ENCODE data around the gene FOXJ3.
"Not testable (repeated sequence)": the region's sequence is repeated elsewhere in the genome, so short reads cannot be mapped to it uniquely, and the experiment has no call there.

FOXJ3 gene

GRCh38 chr1:42258218-42258617, 76.8 kb downstream of the FOXJ3 start:
- DNase-seq, result no peak

- DNase-seq, result no peak
Measured at GRCh38 chr1:42251042-42251441, 84.0 kb downstream of the FOXJ3 start.

GRCh38 chr1:42250164-42250563, 84.9 kb downstream of the FOXJ3 start:
- no peak for DNase-seq

DNA sequence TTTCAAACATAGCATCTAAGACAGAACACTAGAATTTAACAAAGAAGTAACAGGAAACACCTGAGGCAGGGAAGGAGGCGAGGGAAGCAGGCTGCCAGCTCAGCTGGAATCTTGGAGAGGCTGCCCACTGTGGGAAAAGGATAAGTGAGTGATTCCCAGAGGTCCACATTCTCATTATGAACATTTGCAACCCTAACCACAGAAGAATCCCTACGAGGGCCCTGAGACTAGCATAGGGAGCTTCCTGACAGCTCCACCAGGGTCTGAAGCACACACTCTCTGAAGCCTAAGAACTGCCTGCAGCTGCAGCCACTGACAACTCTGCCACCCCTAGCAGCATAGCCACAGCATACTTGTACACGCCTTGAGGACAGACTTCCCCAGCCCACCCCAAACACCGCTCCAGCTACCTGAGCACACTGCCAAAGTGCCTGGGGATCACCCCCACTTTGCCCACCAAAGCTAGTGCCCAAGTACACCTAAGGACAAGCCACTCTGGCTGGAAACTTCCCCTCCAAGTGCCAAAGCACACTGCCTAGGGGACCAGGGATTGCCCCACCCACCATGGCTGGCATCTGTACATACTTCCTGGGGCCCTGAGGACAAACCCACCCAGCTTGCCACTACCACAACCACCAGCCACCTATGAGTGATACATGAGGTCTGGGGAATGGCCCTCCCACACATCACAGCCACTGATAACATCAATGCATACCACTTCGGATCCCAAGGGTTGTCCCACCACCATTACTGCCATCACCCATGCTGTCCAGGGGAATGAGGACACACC, 93.9 kb downstream of the FOXJ3 start:
- no peak for DNase-seq

GRCh38 chr1:42239555-42239954, 95.5 kb downstream of the FOXJ3 start:
- no peak for DNase-seq

DNA sequence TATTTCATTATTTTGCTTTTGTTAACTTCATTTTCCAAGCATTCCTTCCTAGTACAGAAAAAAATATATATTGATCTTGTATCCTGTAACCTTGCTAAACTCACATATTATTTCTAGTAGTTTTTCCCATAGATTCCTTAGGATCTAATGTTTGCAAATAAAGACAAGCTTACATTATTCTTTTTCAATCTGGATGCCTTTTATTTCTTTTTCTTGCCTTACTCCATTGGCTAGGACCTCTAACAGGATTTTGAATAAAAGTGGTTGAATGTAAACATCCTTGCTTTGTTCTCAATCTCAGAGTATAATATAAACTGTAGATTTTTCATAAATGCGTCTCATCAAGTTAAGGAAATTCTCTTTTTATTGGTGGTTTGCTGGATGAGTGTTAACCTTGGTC, 96.0 kb downstream of the FOXJ3 start:
- DNase-seq, result no peak

DNA sequence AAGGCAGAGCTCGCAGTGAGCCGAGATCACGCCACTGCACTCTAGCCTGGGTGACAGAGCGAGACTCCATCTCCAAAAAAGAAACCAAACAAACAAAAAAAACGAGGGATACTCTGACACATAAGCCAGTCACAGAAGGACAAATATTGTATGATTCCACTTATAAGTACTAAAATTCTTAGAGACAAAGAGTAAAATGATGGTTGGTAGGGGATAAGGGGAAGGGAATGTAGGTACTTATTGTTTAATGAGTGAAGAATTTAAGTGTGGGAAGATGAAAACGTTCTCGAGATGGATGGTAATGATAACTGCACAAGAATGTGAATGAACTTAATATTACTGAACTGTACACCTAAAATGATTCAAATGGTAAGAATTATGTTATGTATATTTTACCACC, 103.8 kb downstream of the FOXJ3 start:
- DNase-seq, result no peak

GRCh38 chr1:42228938-42229337, 106.1 kb downstream of the FOXJ3 start:
- DNase-seq, result no peak

GRCh38 chr1:42223036-42223435, 112.0 kb downstream of the FOXJ3 start:
- no peak for DNase-seq

DNA sequence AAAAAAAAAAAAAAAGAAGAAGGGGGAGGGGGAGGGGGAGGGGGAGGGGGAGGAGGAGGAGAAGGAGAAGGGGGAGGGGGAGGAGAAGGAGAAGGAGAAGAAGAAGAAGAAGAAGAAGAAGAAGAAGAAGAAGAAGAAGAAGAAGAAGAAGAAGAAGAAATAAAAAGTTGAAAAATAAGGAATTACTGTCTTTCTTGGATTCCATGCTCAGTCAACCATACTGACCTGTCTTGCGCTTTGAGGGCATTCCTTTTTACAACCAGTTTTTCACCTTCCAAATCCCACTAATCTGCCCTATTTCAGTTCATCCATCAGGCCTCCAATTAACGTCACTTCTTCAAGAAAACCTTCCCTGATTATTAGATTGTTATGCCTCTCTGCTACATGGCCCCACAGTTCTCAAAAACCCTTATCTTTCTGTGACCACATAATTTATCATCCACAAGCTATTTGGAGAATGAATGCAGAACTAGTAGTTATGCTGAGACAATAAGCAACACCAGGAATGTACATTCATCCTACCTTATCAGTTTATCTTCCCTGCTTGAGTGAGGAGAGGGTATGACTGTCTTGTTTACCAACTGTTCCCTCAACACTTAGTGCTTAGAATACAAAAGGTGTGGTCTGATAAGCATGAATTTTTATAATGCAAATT, 113.0 kb downstream of the FOXJ3 start:
- DNase-seq, result no peak

- DNase-seq, result no peak
Measured at GRCh38 chr1:42221456-42221855, 113.6 kb downstream of the FOXJ3 start.

DNA sequence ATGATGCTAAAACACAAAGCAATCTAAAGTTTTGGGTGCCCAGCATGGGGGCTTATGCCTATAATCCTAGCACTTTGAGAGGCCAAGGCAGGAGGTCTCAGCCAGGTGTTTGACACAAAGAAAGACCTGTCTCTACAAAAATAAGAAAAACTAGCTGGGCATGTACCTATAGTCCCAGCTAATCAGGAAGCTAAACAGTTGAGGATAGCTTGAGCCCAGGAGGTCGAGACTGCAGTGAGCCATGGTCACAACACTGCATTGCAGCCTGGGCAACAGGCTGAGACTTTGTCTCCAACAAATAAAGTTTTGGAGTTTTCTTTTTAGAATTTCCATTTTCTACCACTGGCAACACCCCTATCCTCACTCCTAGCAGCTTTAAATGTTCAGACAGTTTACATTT, 115.4 kb downstream of the FOXJ3 start:
- no peak for DNase-seq

- no peak for DNase-seq
Measured at GRCh38 chr1:42214447-42214871, 120.6 kb downstream of the FOXJ3 start.

DNA sequence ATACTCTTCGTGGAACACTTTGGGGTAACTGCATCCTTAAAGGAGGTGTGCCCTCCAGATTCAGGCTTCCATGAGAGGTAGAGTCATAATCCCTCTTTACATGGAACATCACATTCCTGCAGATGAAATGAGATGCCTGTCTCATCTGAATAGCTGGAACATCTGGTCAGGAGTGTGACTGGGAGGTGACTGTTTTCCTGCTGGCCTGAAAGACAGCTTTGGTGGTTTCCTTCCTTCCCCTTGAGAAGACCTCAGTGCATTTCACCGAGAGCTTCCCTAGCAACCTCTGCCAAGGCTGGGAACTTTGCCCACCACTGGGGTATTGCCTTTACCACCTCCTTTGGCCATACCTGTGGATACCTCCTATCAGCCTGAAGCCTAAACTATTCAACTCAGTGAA, 123.8 kb downstream of the FOXJ3 start:
- no peak for DNase-seq

GRCh38 chr1:42210421-42211133, 124.5 kb downstream of the FOXJ3 start:
- no peak for DNase-seq

GRCh38 chr1:42209526-42210251, 125.3 kb downstream of the FOXJ3 start:
- no peak for DNase-seq

GRCh38 chr1:42206930-42207329, 128.1 kb downstream of the FOXJ3 start:
- DNase-seq, result not testable (repeated sequence)

- DNase-seq, result no peak
Measured at GRCh38 chr1:42206164-42206563, 128.9 kb downstream of the FOXJ3 start.

GRCh38 chr1:42201986-42202385, 133.0 kb downstream of the FOXJ3 start:
- no peak for DNase-seq

GRCh38 chr1:42198251-42198650, 136.8 kb downstream of the FOXJ3 start:
- DNase-seq, result no peak

- no peak for DNase-seq
Measured at GRCh38 chr1:42195841-42196240, 139.2 kb downstream of the FOXJ3 start.

GRCh38 chr1:42192106-42192505, 142.9 kb downstream of the FOXJ3 start:
- DNase-seq, result no peak

- no peak for DNase-seq
Measured at GRCh38 chr1:42191319-42191718, 143.7 kb downstream of the FOXJ3 start.

All from right kidney (tissue), 1 donor.